Hepatocyte (in vitro differentiated cells): Measurements from ENCODE around the gene OBSCN. TPM values are rescaled to one million over a fixed set of nuclear protein-coding genes. Genes with fewer than 3 reads are reported as not detected.

Experiments
- DNase-seq: peaks from one replicate; pipeline ENCODE4 v3.0.0-alpha.2; 2016; ENCODE audit warnings: low spot score
- H2AFZ ChIP-seq: fragments of 200-600 bp; sonication (generic); 2 replicates; pipeline ENCODE4 v1.6.0; 2016; ENCODE audit warnings: antibody characterized with exemption, mild to moderate bottlenecking
- H3K27ac ChIP-seq: fragments of 200-600 bp; sonication (generic); 2 replicates; pipeline ENCODE4 v1.5.1; 2016; ENCODE audit warnings: mild to moderate bottlenecking
- H3K27me3 ChIP-seq: fragments of 200-600 bp; sonication (generic); 2 replicates; pipeline ENCODE4 v1.6.1; 2016
- H3K36me3 ChIP-seq: fragments of 200-600 bp; sonication (generic); replicated peaks from 2 replicates; pipeline ENCODE4 v1.5.1; 2016; ENCODE audit warnings: low read depth; ENCODE audit not compliant: insufficient read depth
- H3K4me1 ChIP-seq: fragments of 200-600 bp; sonication (generic); 2 replicates; pipeline ENCODE4 v1.5.1; 2016; ENCODE audit warnings: mild to moderate bottlenecking, moderate library complexity; ENCODE audit not compliant: insufficient read depth
- H3K4me2 ChIP-seq: fragments of 200-600 bp; sonication (generic); 2 replicates; pipeline ENCODE4 v1.6.0; 2016
- H3K4me3 ChIP-seq: fragments of 200-600 bp; sonication (generic); 2 replicates; pipeline ENCODE4 v1.5.1; 2016; ENCODE audit warnings: mild to moderate bottlenecking
- H3K79me2 ChIP-seq: fragments of 200-600 bp; sonication (generic); 2 replicates; pipeline ENCODE4 v1.6.0; 2017; ENCODE audit warnings: mild to moderate bottlenecking
- H3K9me2 ChIP-seq: fragments of 200-600 bp; sonication (generic); replicated peaks from 2 replicates; pipeline ENCODE4 v1.6.0; 2017; ENCODE audit warnings: mild to moderate bottlenecking; ENCODE audit not compliant: insufficient read depth
- H3K9me3 ChIP-seq: fragments of 200-600 bp; sonication (generic); 2 replicates; pipeline ENCODE4 v1.5.1; 2016; ENCODE audit warnings: low read depth, mild to moderate bottlenecking
- H4K20me1 ChIP-seq: fragments of 200-600 bp; sonication (generic); 2 replicates; pipeline ENCODE4 v1.6.0; 2016; ENCODE audit warnings: mild to moderate bottlenecking; ENCODE audit not compliant: insufficient read depth, poor library complexity, severe bottlenecking
- EZH2 ChIP-seq: fragments of 200-600 bp; sonication (generic); IDR thresholded peaks from 2 replicates; pipeline ENCODE4 v1.6.1; 2016; ENCODE audit warnings: antibody characterized with exemption, mild to moderate bottlenecking, borderline replicate concordance
- EZH2phosphoT487 ChIP-seq: fragments of 200-600 bp; sonication (generic); IDR thresholded peaks from one replicate; pipeline ENCODE4 v1.6.1; 2018; ENCODE audit warnings: antibody characterized with exemption, mild to moderate bottlenecking, low read depth, moderate library complexity; ENCODE audit not compliant: unreplicated experiment, severe bottlenecking
- WGBS: methylation state at CpG from one replicate; pipeline ENCODE4 v1.1.6; 2016; ENCODE audit warnings: low lambda C conversion rate; ENCODE audit errors: missing lambda C conversion rate; 5-methylcytosine and 5-hydroxymethylcytosine counted together
- polyA plus RNA-seq: library from polyadenylated mRNA; unstranded; fragments of >200 nt; fragmentation: Nextera tagmentation; extraction: Ambion mirVana; gene quantifications from 2 replicates; pipeline ENCODE4 v1.2.1, GENCODE V29; 2016
- total RNA-seq: library from RNA; depleted of rRNA; stranded (reverse); fragments of >200 nt; gene quantifications from 2 replicates; pipeline ENCODE4 v1.2.3, GENCODE V29; 2014
- TF ChIP-seq, protein P1 (sequence below): fragments of 200-600 bp; sonication (generic); IDR thresholded peaks from 2 replicates; pipeline ENCODE4 v1.5.1; 2016; ENCODE audit warnings: antibody characterized with exemption, mild to moderate bottlenecking; ENCODE audit not compliant: poor library complexity

OBSCN gene
- total and polyA plus RNA-seq, 2 experiments from 2014 or later, result 15.0 to 22.4 TPM

DNA sequence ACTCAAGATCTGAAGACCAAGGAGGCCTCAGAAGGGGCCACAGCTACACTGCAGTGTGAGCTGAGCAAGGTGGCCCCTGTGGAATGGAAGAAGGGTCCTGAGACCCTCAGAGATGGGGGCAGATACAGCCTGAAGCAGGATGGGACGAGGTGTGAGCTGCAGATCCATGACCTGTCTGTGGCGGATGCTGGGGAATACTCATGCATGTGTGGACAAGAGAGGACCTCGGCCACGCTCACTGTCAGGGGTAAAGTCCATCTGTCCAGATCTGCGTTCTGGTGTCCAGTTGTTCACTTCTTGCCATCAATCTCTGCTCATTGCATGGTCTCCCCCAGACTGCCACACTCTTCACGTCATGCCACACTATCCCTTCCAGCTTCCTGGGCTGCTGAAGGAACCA, 90.6 kb downstream of the OBSCN start:
- no peaks in the 10 kb centered on the region for H3K36me3 ChIP-seq

DNA sequence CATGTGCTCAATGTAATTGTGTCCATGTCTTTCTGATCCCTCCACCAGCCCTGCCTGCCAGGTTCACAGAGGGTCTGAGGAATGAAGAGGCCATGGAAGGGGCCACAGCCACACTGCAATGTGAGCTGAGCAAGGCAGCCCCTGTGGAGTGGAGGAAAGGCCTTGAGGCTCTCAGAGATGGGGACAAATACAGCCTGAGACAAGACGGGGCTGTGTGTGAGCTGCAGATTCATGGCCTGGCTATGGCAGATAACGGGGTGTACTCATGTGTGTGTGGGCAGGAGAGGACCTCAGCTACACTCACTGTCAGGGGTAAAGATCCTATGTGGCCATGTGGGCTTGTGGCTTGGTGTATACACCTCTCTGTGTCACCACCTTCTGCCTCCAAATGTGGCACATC, 91.4 kb downstream of the OBSCN start:
- Histone ChIP-seq H3K4me1 (no peaks in the 10 kb centered on the region), H3K79me2 (no peaks in the 10 kb centered on the region), H3K36me3 (no peaks in the 10 kb centered on the region), H3K9me3 (no peaks in the 10 kb centered on the region), H3K9me2 (no peaks in the 10 kb centered on the region), H4K20me1 (no peaks in the 10 kb centered on the region), H3K4me3 (no peak overlapping the region), H3K27ac (no peak overlapping the region), H3K27me3 (no peaks in the 10 kb centered on the region), H2AFZ (no peak overlapping the region), H3K4me2 (no peak overlapping the region)
- WGBS, result 98% methylated on average over 2 of the region's 2 CpGs
- no peak for TF ChIP-seq EZH2phosphoT487
- no peak for DNase-seq

More for the DNA sequence above, 90.6 kb downstream of the OBSCN start:
- no peak for DNase-seq
- WGBS, result 91% methylated on average over 6 of the region's 6 CpGs
- Histone ChIP-seq H3K4me2 (no peak overlapping the region), H3K9me2 (no peaks in the 10 kb centered on the region), H2AFZ (no peak overlapping the region), H3K4me3 (no peak overlapping the region), H4K20me1 (no peaks in the 10 kb centered on the region), H3K9me3 (no peaks in the 10 kb centered on the region), H3K4me1 (no peaks in the 10 kb centered on the region), H3K27me3 (no peaks in the 10 kb centered on the region), H3K79me2 (no peaks in the 10 kb centered on the region), H3K27ac (no peak overlapping the region)
- TF ChIP-seq, protein P1, sequence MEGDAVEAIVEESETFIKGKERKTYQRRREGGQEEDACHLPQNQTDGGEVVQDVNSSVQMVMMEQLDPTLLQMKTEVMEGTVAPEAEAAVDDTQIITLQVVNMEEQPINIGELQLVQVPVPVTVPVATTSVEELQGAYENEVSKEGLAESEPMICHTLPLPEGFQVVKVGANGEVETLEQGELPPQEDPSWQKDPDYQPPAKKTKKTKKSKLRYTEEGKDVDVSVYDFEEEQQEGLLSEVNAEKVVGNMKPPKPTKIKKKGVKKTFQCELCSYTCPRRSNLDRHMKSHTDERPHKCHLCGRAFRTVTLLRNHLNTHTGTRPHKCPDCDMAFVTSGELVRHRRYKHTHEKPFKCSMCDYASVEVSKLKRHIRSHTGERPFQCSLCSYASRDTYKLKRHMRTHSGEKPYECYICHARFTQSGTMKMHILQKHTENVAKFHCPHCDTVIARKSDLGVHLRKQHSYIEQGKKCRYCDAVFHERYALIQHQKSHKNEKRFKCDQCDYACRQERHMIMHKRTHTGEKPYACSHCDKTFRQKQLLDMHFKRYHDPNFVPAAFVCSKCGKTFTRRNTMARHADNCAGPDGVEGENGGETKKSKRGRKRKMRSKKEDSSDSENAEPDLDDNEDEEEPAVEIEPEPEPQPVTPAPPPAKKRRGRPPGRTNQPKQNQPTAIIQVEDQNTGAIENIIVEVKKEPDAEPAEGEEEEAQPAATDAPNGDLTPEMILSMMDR, result no peak
- TF ChIP-seq EZH2phosphoT487 (no peak), EZH2 (no peak)

DNA sequence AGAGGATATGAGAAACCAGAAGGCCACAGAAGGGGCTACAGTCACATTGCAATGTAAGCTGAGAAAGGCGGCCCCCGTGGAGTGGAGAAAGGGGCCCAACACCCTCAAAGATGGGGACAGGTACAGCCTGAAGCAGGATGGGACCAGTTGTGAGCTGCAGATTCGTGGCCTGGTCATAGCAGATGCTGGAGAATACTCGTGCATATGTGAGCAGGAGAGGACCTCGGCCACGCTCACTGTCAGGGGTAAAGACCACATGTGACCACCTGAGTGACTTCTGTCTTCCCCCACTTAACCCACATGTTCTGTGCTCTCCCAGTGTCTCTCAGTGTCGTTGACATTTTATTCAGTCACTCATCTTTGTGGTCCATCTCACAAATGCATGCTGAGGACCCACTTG, 92.1 kb downstream of the OBSCN start:
- no peaks in the 10 kb centered on the region for H4K20me1 ChIP-seq
- H3K9me2 ChIP-seq, result no peaks in the 10 kb centered on the region
- H3K4me1 ChIP-seq, result no peaks in the 10 kb centered on the region
- no peak overlapping the region for H2AFZ ChIP-seq
- no peak for DNase-seq
- H3K4me3 ChIP-seq, result no peak overlapping the region
- TF ChIP-seq, protein P1, result no peak
- TF ChIP-seq EZH2phosphoT487 (no peak), EZH2 (no peak)
- H3K27me3 ChIP-seq, result no peaks in the 10 kb centered on the region
- no peaks in the 10 kb centered on the region for H3K36me3 ChIP-seq
- 95% methylated on average over 7 of the region's 7 CpGs for WGBS
- no peak overlapping the region for H3K27ac ChIP-seq
- H3K9me3 ChIP-seq, result no peaks in the 10 kb centered on the region
- no peak overlapping the region for H3K4me2 ChIP-seq
- no peaks in the 10 kb centered on the region for H3K79me2 ChIP-seq

- Histone ChIP-seq H3K27ac (no peak overlapping the region), H3K4me3 (no peak overlapping the region), H3K27me3 (no peaks in the 10 kb centered on the region), H2AFZ (no peak overlapping the region), H4K20me1 (no peaks in the 10 kb centered on the region), H3K9me2 (no peaks in the 10 kb centered on the region), H3K36me3 (no peaks in the 10 kb centered on the region), H3K4me2 (no peak overlapping the region), H3K79me2 (no peaks in the 10 kb centered on the region), H3K4me1 (no peaks in the 10 kb centered on the region), H3K9me3 (no peaks in the 10 kb centered on the region)
- TF ChIP-seq EZH2 (no peak), EZH2phosphoT487 (no peak)
- TF ChIP-seq, protein P1, result no peak
- no peak for DNase-seq
- 97% methylated on average over 4 of the region's 4 CpGs for WGBS
Observed at GRCh38 chr1:228302086-228302485, 94.2 kb downstream of the OBSCN start.
